B cell (primary cell): ENCODE data around the gene PRSS56. TPM values are rescaled to one million over a fixed set of nuclear protein-coding genes. Genes with fewer than 3 reads are reported as not detected.

Experiments
- ATAC-seq: fragments of 200-7000 bp; cut with Tn5 transposase; one replicate; pipeline ENCODE4 v1.10.0; 2021; ENCODE audit warnings: low read depth, mild to moderate bottlenecking, moderate number of reproducible peaks, moderate library complexity
- CTCF ChIA-PET: fragments of 350-600 bp; sonication (Branson Sonifier 250); formaldehyde crosslinking; loops from one replicate; lab custom pipeline; 2021; ENCODE audit warnings: antibody characterized with exemption, inconsistent platforms; lab: Charles Lee
- POLR2A ChIA-PET: fragments of 350-600 bp; sonication (Branson Sonifier 250); formaldehyde crosslinking; loops from one replicate; lab custom pipeline; 2021; ENCODE audit warnings: antibody characterized with exemption; lab: Charles Lee
- DNase-seq: peaks from one replicate; pipeline ENCODE4 v3.0.0; 2013
- H2AFZ ChIP-seq: 2 replicates; pipeline ENCODE4 v1.6.1; 2012; ENCODE audit warnings: mild to moderate bottlenecking, low read depth, low read length; ENCODE audit not compliant: insufficient read depth, poor library complexity, severe bottlenecking
- H3K27ac ChIP-seq, 2 donors: 1 replicate in 1 of 2; 2 replicates in 1 of 2; pipeline ENCODE4 v1.5.1; 2012 to 2013; ENCODE audit warnings: low read length in 2 of 2, mild to moderate bottlenecking in 2 of 2, moderate library complexity in 1 of 2
- H3K27me3 ChIP-seq, 4 experiments: fragments of 200-600 bp in 1 of 4; sonication (generic) in 1 of 4; replicated peaks in 1 of 4; 1 replicate in 2 of 4; 2 replicates in 2 of 4; pipeline versions ENCODE4 v1.6.1 to v1.7.0; 2013 to 2016; ENCODE audit warnings: low read length in 3 of 4, mild to moderate bottlenecking in 2 of 4, mixed read lengths in 1 of 4, moderate library complexity in 1 of 4; ENCODE audit not compliant: insufficient read depth in 4 of 4, control insufficient read depth in 3 of 4; ENCODE audit errors: control extremely low read depth in 1 of 4
- H3K36me3 ChIP-seq, 2 experiments: replicated peaks in 1 of 2; 1 replicate in 1 of 2; 2 replicates in 1 of 2; pipeline versions ENCODE4 v1.6.1 to v1.7.1; 2013; ENCODE audit warnings: low read length in 1 of 2; ENCODE audit not compliant: insufficient read depth in 2 of 2, control insufficient read depth in 1 of 2; ENCODE audit errors: control extremely low read depth in 1 of 2, extremely low read depth in 1 of 2
- H3K4me1 ChIP-seq, 2 donors: fragments of 200-600 bp in 1 of 2; sonication (generic) in 1 of 2; 1 replicate in 1 of 2; 2 replicates in 1 of 2; pipeline versions ENCODE4 v1.5.1 to v1.6.1; 2013 to 2017; ENCODE audit warnings: low read length in 2 of 2; ENCODE audit not compliant: control insufficient read depth in 2 of 2, insufficient read depth in 2 of 2
- H3K4me2 ChIP-seq: replicated peaks from 2 replicates; pipeline ENCODE3; 2012; ENCODE audit warnings: mild to moderate bottlenecking, low read depth, low read length; ENCODE audit not compliant: poor library complexity, severe bottlenecking
- H3K4me3 ChIP-seq, 5 experiments: fragments of 200-600 bp in 1 of 5; sonication (generic) in 1 of 5; 1 replicate in 3 of 5; 2 replicates in 2 of 5; pipeline versions ENCODE4 v1.5.1 to v1.7.0; 2011 to 2016; ENCODE audit warnings: low read length in 4 of 5, mild to moderate bottlenecking in 4 of 5, low read depth in 2 of 5, control low read depth in 1 of 5, moderate library complexity in 1 of 5; ENCODE audit not compliant: insufficient read depth in 1 of 5; ENCODE audit errors: control extremely low read depth in 1 of 5, extremely low read depth in 1 of 5
- H3K79me2 ChIP-seq: fragments of 200-600 bp; sonication (generic); one replicate; pipeline ENCODE4 v1.6.0; 2016; ENCODE audit warnings: low read length; ENCODE audit not compliant: control insufficient read depth, insufficient read depth
- H3K9ac ChIP-seq: fragments of 200-600 bp; sonication (generic); 2 replicates; pipeline ENCODE4 v1.6.1; 2017; ENCODE audit warnings: mild to moderate bottlenecking, low read length, moderate library complexity
- H3K9me3 ChIP-seq, 3 donors: one replicate each; pipeline versions ENCODE4 v1.6.1 to v1.7.1; 2013; ENCODE audit warnings: low read length in 2 of 3; ENCODE audit not compliant: control insufficient read depth in 2 of 3, insufficient read depth in 1 of 3; ENCODE audit errors: control extremely low read depth in 1 of 3
- H4K20me1 ChIP-seq: 2 replicates; pipeline ENCODE4 v1.6.0; 2012; ENCODE audit warnings: mild to moderate bottlenecking, low read length; ENCODE audit not compliant: insufficient read depth, control insufficient read depth, poor library complexity, severe bottlenecking
- H3K27ac Mint-ChIP-seq: one replicate; pipeline ENCODE4 v1.8.0; 2021; ENCODE audit warnings: mixed read lengths
- H3K27me3 Mint-ChIP-seq: one replicate; pipeline ENCODE4 v1.8.0; 2021; ENCODE audit warnings: mixed read lengths
- H3K4me1 Mint-ChIP-seq: one replicate; pipeline ENCODE4 v1.8.0; 2021; ENCODE audit warnings: mixed read lengths
- H3K4me3 Mint-ChIP-seq: one replicate; pipeline ENCODE4 v1.8.0; 2021; ENCODE audit warnings: mixed read lengths
- H3K9me3 Mint-ChIP-seq: one replicate; pipeline ENCODE4 v1.8.0; 2022; ENCODE audit warnings: mixed read lengths; ENCODE audit not compliant: insufficient read depth
- CTCF ChIP-seq: fragments of 200-600 bp; IDR thresholded peaks from one replicate; pipeline ENCODE4 v1.8.0; 2022; ENCODE audit warnings: antibody characterized with exemption, mild to moderate bottlenecking
- EZH2 ChIP-seq: IDR thresholded peaks from 2 replicates; pipeline ENCODE4 v1.6.1; 2012; ENCODE audit warnings: borderline replicate concordance, low read depth, mild to moderate bottlenecking, moderate library complexity, low read length; ENCODE audit not compliant: insufficient read depth, poor library complexity, severe bottlenecking
- WGBS: methylation state at CpG from one replicate; pipeline ENCODE4 v1.1.5; 2013; ENCODE audit warnings: missing lambda C conversion rate; ENCODE audit not compliant: insufficient coverage; 5-methylcytosine and 5-hydroxymethylcytosine counted together
- intact Hi-C: fragments of 100-400 bp; cut with micrococcal nuclease; formaldehyde crosslinking; loops from one replicate; pipeline ENCODE4 v1.10.0; 2022
- polyA plus RNA-seq: library from polyadenylated mRNA; depleted of rRNA; stranded (reverse); fragments of >200 nt; gene quantifications from 2 replicates; pipeline ENCODE4 v1.2.3, GENCODE V29; 2012
- total RNA-seq, 2 donors: library from RNA; stranded (reverse); fragments of 120-200 nt in 1 of 2; gene quantifications; 1 replicate in 1 of 2; 2 replicates in 1 of 2; pipeline versions ENCODE4 v1.2.3 to v1.2.4, GENCODE V29; 2013 to 2022

The PRSS56 gene
- total and polyA plus RNA-seq, 2 donors (not counting 1 experiment from before 2014, with no cell fraction given), result not detected

GRCh38 chr2:232524771-232525170, 4.6 kb downstream of the PRSS56 start:
- 69% methylated on average over 6 of the region's 6 CpGs for WGBS
- Histone ChIP-seq H3K4me3 (no peak overlapping the region), H3K9ac (no peak overlapping the region), H3K27ac (no peak overlapping the region), H3K4me1 (peaks cover 30 to 32% of the 10 kb centered on the region in 2 donors), H4K20me1 (no peaks in the 10 kb centered on the region), H2AFZ (no peak overlapping the region), H3K79me2 (no peaks in the 10 kb centered on the region), H3K27me3 (peaks cover 0 to 47% (median 22%) of the 10 kb centered on the region in 4 experiments), H3K9me3 (peaks cover 0 to 16% (median 0%) of the 10 kb centered on the region in 3 donors), H3K4me2 (no peak overlapping the region), H3K36me3 (no peaks in the 10 kb centered on the region)
- ChIA-PET CTCF (no interaction called here), POLR2A (no interaction called here)
- Mint-ChIP-seq H3K9me3 (no peaks in the 10 kb centered on the region), H3K4me3 (no peak overlapping the region), H3K27me3 (peaks cover 43% of the 10 kb centered on the region), H3K27ac (no peak overlapping the region), H3K4me1 (peaks cover 17% of the 10 kb centered on the region)
- intact Hi-C loops, result loop anchor here (5.0 kb wide), 1 partner anchor 617 kb away; no protein-coding TSS in a partner anchor
- TF ChIP-seq CTCF (no peak), EZH2 (no peak)
- ATAC-seq, result no peak
- DNase-seq, result no peak

GRCh38 chr2:232525199-232525598, 5.0 kb downstream of the PRSS56 start:
- TF ChIP-seq CTCF (no peak), EZH2 (no peak)
- CTCF ChIA-PET, result no interaction called here
- WGBS, result 91% methylated on average over 11 of the region's 14 CpGs

More at GRCh38 chr2:232525199-232525598, 5.0 kb downstream of the PRSS56 start:
- peaks cover 30 to 32% of the 10 kb centered on the region in 2 donors for H3K4me1 ChIP-seq
- no peak overlapping the region for H3K4me2 ChIP-seq
- Mint-ChIP-seq H3K4me3 (no peak overlapping the region), H3K27ac (no peak overlapping the region), H3K4me1 (peaks cover 17% of the 10 kb centered on the region), H3K9me3 (no peaks in the 10 kb centered on the region), H3K27me3 (peaks cover 43% of the 10 kb centered on the region)
- no peaks in the 10 kb centered on the region for H3K79me2 ChIP-seq
- ATAC-seq (no peak), DNase-seq (no peak)
- POLR2A ChIA-PET, result no interaction called here
- H4K20me1 ChIP-seq, result no peaks in the 10 kb centered on the region
- H3K4me3 ChIP-seq, result no peak overlapping the region
- no peak overlapping the region for H2AFZ ChIP-seq
- H3K9ac ChIP-seq, result no peak overlapping the region
- intact Hi-C loops, result no loop called here
- H3K36me3 ChIP-seq, result no peaks in the 10 kb centered on the region
- peaks cover 0 to 47% (median 22%) of the 10 kb centered on the region in 4 experiments for H3K27me3 ChIP-seq
- peaks cover 0 to 16% (median 0%) of the 10 kb centered on the region in 3 donors for H3K9me3 ChIP-seq
- no peak overlapping the region for H3K27ac ChIP-seq
